HL-60 (cell line): ENCODE results near the gene NKIRAS2.

ENCODE experiments used
- GABPA ChIP-seq: IDR thresholded peaks from 2 replicates; pipeline ENCODE4 v1.6.1; 2012; ENCODE audit warnings: low read depth
- POLR2AphosphoS5 ChIP-seq: IDR thresholded peaks from 2 replicates; pipeline ENCODE4 v1.6.1; 2012; ENCODE audit warnings: low read depth
- SPI1 ChIP-seq: IDR thresholded peaks from 2 replicates; pipeline ENCODE4 v1.6.1; 2012; ENCODE audit warnings: low read depth, mild to moderate bottlenecking, borderline replicate concordance
- TF ChIP-seq, protein P1 (sequence below): IDR thresholded peaks from one replicate; pipeline ENCODE4 v1.5.1; 2011; ENCODE audit warnings: low read length, control low read depth, inconsistent platforms; ENCODE audit not compliant: insufficient read depth

GRCh38 chr17:42019509-42020404, at the start of gene NKIRAS2:
- TF ChIP-seq, protein P1, sequence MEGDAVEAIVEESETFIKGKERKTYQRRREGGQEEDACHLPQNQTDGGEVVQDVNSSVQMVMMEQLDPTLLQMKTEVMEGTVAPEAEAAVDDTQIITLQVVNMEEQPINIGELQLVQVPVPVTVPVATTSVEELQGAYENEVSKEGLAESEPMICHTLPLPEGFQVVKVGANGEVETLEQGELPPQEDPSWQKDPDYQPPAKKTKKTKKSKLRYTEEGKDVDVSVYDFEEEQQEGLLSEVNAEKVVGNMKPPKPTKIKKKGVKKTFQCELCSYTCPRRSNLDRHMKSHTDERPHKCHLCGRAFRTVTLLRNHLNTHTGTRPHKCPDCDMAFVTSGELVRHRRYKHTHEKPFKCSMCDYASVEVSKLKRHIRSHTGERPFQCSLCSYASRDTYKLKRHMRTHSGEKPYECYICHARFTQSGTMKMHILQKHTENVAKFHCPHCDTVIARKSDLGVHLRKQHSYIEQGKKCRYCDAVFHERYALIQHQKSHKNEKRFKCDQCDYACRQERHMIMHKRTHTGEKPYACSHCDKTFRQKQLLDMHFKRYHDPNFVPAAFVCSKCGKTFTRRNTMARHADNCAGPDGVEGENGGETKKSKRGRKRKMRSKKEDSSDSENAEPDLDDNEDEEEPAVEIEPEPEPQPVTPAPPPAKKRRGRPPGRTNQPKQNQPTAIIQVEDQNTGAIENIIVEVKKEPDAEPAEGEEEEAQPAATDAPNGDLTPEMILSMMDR: peak; percentile 78
- TF ChIP-seq SPI1: no peak
- TF ChIP-seq POLR2AphosphoS5: no peak; the same call in 1 of the 2 replicates
- peak; percentile 89 for TF ChIP-seq GABPA
